ENCODE results near the gene RPL41.

Gene RPL41

GRCh38 chr12:56129206-56129941 lies 12.9 kb downstream of the RPL41 start:
- DNase-seq, result peak; percentile 44

GRCh38 chr12:56129942-56130495 lies 13.6 kb downstream of the RPL41 start:
- DNase-seq, result no peak

GRCh38 chr12:56130876-56131275 lies 14.4 kb downstream of the RPL41 start:
- DNase-seq, result no peak

- no peak for DNase-seq
Observed at GRCh38 chr12:56134897-56135296, 18.5 kb downstream of the RPL41 start.

- no peak for DNase-seq
Observed at GRCh38 chr12:56137853-56138571, 21.6 kb downstream of the RPL41 start.

GRCh38 chr12:56141946-56142784 lies 25.7 kb downstream of the RPL41 start:
- DNase-seq, result no peak

- DNase-seq, result no peak
Observed at GRCh38 chr12:56143217-56143616, 26.8 kb downstream of the RPL41 start.

GRCh38 chr12:56143870-56144269 lies 27.4 kb downstream of the RPL41 start:
- no peak for DNase-seq

GRCh38 chr12:56145217-56145616 lies 28.8 kb downstream of the RPL41 start:
- no peak for DNase-seq

GRCh38 chr12:56146492-56147460 lies 30.3 kb downstream of the RPL41 start:
- DNase-seq, result no peak

GRCh38 chr12:56150563-56150962 lies 34.1 kb downstream of the RPL41 start:
- DNase-seq, result no peak

- DNase-seq, result peak; percentile 48
Observed at GRCh38 chr12:56151672-56152131, 35.3 kb downstream of the RPL41 start.

- peak; percentile 82 for DNase-seq
Observed at GRCh38 chr12:56152132-56152755, 35.8 kb downstream of the RPL41 start, which contains the start of gene MYL6B. Gene MYL6B (plus strand): TSS chr12:56152587. CDS start chr12:56153919, 1,332 bp downstream.

- no peak for DNase-seq
Observed at GRCh38 chr12:56152756-56153677, 36.6 kb downstream of the RPL41 start.

GRCh38 chr12:56153678-56154065 lies 37.2 kb downstream of the RPL41 start:
- no peak for DNase-seq

- DNase-seq, result no peak
Observed at GRCh38 chr12:56154246-56154771, 37.9 kb downstream of the RPL41 start.

GRCh38 chr12:56154818-56155217 lies 38.4 kb downstream of the RPL41 start:
- DNase-seq, result no peak

- DNase-seq, result no peak
Observed at GRCh38 chr12:56155256-56155845, 38.9 kb downstream of the RPL41 start.

Data from effector CD8-positive, alpha-beta T cell (primary cell).